OCI-LY1 (cell line): ENCODE results near the gene DNAH17.

Source experiments
- EZH2 ChIP-seq: fragments of 200-600 bp; sonication (generic), shearing (Covaris generic); IDR thresholded peaks from 2 replicates; pipeline ENCODE4 v1.8.0; 2017; ENCODE audit warnings: borderline replicate concordance, mixed run types, mild to moderate bottlenecking, antibody characterized with exemption, low read length, moderate library complexity, mixed read lengths
- TF ChIP-seq, protein P1 (sequence below): fragments of 200-600 bp; sonication (generic), shearing (Covaris generic); IDR thresholded peaks from 2 replicates; pipeline ENCODE4 v1.5.1; 2017; ENCODE audit warnings: mild to moderate bottlenecking, antibody characterized with exemption, low read length, moderate library complexity, mixed read lengths

- TF ChIP-seq, protein P1, sequence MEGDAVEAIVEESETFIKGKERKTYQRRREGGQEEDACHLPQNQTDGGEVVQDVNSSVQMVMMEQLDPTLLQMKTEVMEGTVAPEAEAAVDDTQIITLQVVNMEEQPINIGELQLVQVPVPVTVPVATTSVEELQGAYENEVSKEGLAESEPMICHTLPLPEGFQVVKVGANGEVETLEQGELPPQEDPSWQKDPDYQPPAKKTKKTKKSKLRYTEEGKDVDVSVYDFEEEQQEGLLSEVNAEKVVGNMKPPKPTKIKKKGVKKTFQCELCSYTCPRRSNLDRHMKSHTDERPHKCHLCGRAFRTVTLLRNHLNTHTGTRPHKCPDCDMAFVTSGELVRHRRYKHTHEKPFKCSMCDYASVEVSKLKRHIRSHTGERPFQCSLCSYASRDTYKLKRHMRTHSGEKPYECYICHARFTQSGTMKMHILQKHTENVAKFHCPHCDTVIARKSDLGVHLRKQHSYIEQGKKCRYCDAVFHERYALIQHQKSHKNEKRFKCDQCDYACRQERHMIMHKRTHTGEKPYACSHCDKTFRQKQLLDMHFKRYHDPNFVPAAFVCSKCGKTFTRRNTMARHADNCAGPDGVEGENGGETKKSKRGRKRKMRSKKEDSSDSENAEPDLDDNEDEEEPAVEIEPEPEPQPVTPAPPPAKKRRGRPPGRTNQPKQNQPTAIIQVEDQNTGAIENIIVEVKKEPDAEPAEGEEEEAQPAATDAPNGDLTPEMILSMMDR, result no peak
- TF ChIP-seq EZH2, result no peak
These were observed 42.5 kb downstream of the DNAH17 start for GRCh38 chr17:78534492-78535272.
